GM18867 (cell line): ENCODE results near the gene SNX32.

ENCODE experiments used
- ATAC-seq: cut with Tn5 transposase; IDR thresholded peaks from one replicate; pipeline ENCODE4 v1.9.1; 2021; ENCODE audit warnings: mild to moderate bottlenecking, moderate library complexity; ENCODE audit not compliant: unreplicated experiment

SNX32 gene

GRCh38 chr11:65865550-65866172 lies 31.9 kb downstream of the SNX32 start:
- no peak for ATAC-seq

- no peak for ATAC-seq
Measured at GRCh38 chr11:65866509-65867283, 32.9 kb downstream of the SNX32 start.

- ATAC-seq: no peak
Measured at GRCh38 chr11:65867284-65868071, 33.7 kb downstream of the SNX32 start.

- no peak for ATAC-seq
Measured at GRCh38 chr11:65868076-65868667, 34.4 kb downstream of the SNX32 start.

GRCh38 chr11:65868907-65869306 lies 35.1 kb downstream of the SNX32 start:
- ATAC-seq: no peak

GRCh38 chr11:65869643-65870306 lies 36.0 kb downstream of the SNX32 start:
- ATAC-seq: no peak

- ATAC-seq: no peak
Measured at GRCh38 chr11:65870307-65870658, 36.5 kb downstream of the SNX32 start.

GRCh38 chr11:65870706-65871681 lies 37.2 kb downstream of the SNX32 start:
- no peak for ATAC-seq

GRCh38 chr11:65871811-65872548 lies 38.2 kb downstream of the SNX32 start:
- no peak for ATAC-seq

- ATAC-seq: no peak
Measured at GRCh38 chr11:65872586-65873317, 39.0 kb downstream of the SNX32 start, which contains the start of gene EFEMP2. EFEMP2 (minus strand) TSS chr11:65872800; CDS start chr11:65872354, 446 bp downstream.

- ATAC-seq: peak; percentile 82
Measured at GRCh38 chr11:65873318-65874156, 39.8 kb downstream of the SNX32 start.

- no peak for ATAC-seq
Measured at GRCh38 chr11:65879617-65880016, 45.9 kb downstream of the SNX32 start, which contains the start of gene CTSW. CTSW (plus strand) TSS chr11:65879837; CDS start chr11:65879855, 18 bp downstream.

- ATAC-seq: no peak
Measured at GRCh38 chr11:65880027-65880426, 46.3 kb downstream of the SNX32 start.

GRCh38 chr11:65880844-65881421 lies 47.2 kb downstream of the SNX32 start:
- ATAC-seq: no peak

GRCh38 chr11:65882120-65883057 lies 48.6 kb downstream of the SNX32 start:
- no peak for ATAC-seq
